GM20000 (cell line): ENCODE data around the gene ACCSL.

Source experiments
- DNase-seq: peaks from one replicate; pipeline ENCODE4 v3.0.0; 2012; ENCODE audit warnings: low spot score
- CTCF ChIP-seq: IDR thresholded peaks from 2 replicates; pipeline ENCODE4 v1.5.1; 2012; ENCODE audit warnings: mild to moderate bottlenecking, control low read depth; ENCODE audit errors: extremely low read depth, missing control alignments

ACCSL gene

GRCh38 chr11:44029977-44030911 is 17.5 kb upstream of the ACCSL start:
- DNase-seq = no peak
- no peak for TF ChIP-seq CTCF

- no peak for DNase-seq
- no peak for TF ChIP-seq CTCF
Measured at GRCh38 chr11:44030996-44031395, 16.8 kb upstream of the ACCSL start.

GRCh38 chr11:44031549-44031948 is 16.2 kb upstream of the ACCSL start:
- DNase-seq = no peak
- no peak for TF ChIP-seq CTCF

GRCh38 chr11:44032299-44033085 is 15.3 kb upstream of the ACCSL start:
- DNase-seq = no peak
- no peak for TF ChIP-seq CTCF

GRCh38 chr11:44033411-44033850 is 14.3 kb upstream of the ACCSL start:
- no peak for DNase-seq
- no peak for TF ChIP-seq CTCF

GRCh38 chr11:44033856-44034255 is 13.9 kb upstream of the ACCSL start:
- DNase-seq = no peak
- no peak for TF ChIP-seq CTCF

GRCh38 chr11:44034639-44035038 is 13.1 kb upstream of the ACCSL start:
- no peak for TF ChIP-seq CTCF

More at GRCh38 chr11:44034639-44035038, 13.1 kb upstream of the ACCSL start:
- no peak for DNase-seq
